SK-N-DZ (cell line): Measurements from ENCODE around the gene KLC4.
"Not testable (repeated sequence)": the region's sequence is repeated elsewhere in the genome, so short reads cannot be mapped to it uniquely, and the experiment has no call there.

ENCODE experiments used
- DNase-seq: peaks from one replicate; pipeline ENCODE4 v3.0.0-alpha.2; 2015; ENCODE audit warnings: low spot score

KLC4 gene

GRCh38 chr6:43092635-43093034 lies 33.2 kb downstream of the KLC4 start:
- no peak for DNase-seq

GRCh38 chr6:43093436-43094289 lies 34.2 kb downstream of the KLC4 start:
- DNase-seq, result no peak

GRCh38 chr6:43095939-43096338 lies 36.5 kb downstream of the KLC4 start:
- no peak for DNase-seq

- DNase-seq, result no peak
Measured at GRCh38 chr6:43096451-43097097, 37.1 kb downstream of the KLC4 start.

GRCh38 chr6:43097098-43097489 lies 37.7 kb downstream of the KLC4 start:
- DNase-seq, result no peak

GRCh38 chr6:43097502-43097901 lies 38.1 kb downstream of the KLC4 start:
- no peak for DNase-seq

GRCh38 chr6:43101497-43101896 lies 42.1 kb downstream of the KLC4 start:
- no peak for DNase-seq

GRCh38 chr6:43103253-43103876 lies 43.9 kb downstream of the KLC4 start:
- no peak for DNase-seq

- no peak for DNase-seq
Measured at GRCh38 chr6:43105538-43106222, 46.2 kb downstream of the KLC4 start.

- no peak for DNase-seq
Measured at GRCh38 chr6:43107344-43108062, 48.1 kb downstream of the KLC4 start.

GRCh38 chr6:43113431-43114260 lies 54.2 kb downstream of the KLC4 start:
- DNase-seq, result no peak

- DNase-seq, result no peak
Measured at GRCh38 chr6:43115365-43115764, 55.9 kb downstream of the KLC4 start.

GRCh38 chr6:43117466-43117865 lies 58.0 kb downstream of the KLC4 start:
- DNase-seq, result not testable (repeated sequence)

- no peak for DNase-seq
Measured at GRCh38 chr6:43119482-43119881, 60.1 kb downstream of the KLC4 start.

GRCh38 chr6:43120101-43120763 lies 60.8 kb downstream of the KLC4 start:
- DNase-seq, result no peak

GRCh38 chr6:43120944-43121913 lies 61.8 kb downstream of the KLC4 start:
- no peak for DNase-seq

- no peak for DNase-seq
Measured at GRCh38 chr6:43122146-43122545, 62.7 kb downstream of the KLC4 start.

GRCh38 chr6:43123461-43124314 lies 64.3 kb downstream of the KLC4 start:
- DNase-seq, result peak; percentile 67
